ENCODE data around the gene PPP3R1.

- no peak for TF ChIP-seq CTCF (IDR thresholded peaks at IDR 0.05)
- no peak for TF ChIP-seq POLR2A (IDR thresholded peaks at IDR 0.05)
These were observed 27.2 kb downstream of the PPP3R1 start for GRCh38 chr2:68225119-68225632.
